Measurements from ENCODE around the gene GALNT7.

The GALNT7 gene

GRCh38 chr4:173281406-173282255 lies 113.0 kb downstream of the GALNT7 start (continued):
- TF ChIP-seq ZNF341 (tag by site-specific recombination; IDR thresholded peaks at IDR 0.05; ENCODE audit: low read depth) (no peak), SP2 (tag by site-specific recombination; IDR thresholded peaks at IDR 0.05) (no peak), ZNF223 (tag by site-specific recombination; IDR thresholded peaks at IDR 0.05) (no peak), ZNF510 (tag by site-specific recombination; IDR thresholded peaks at IDR 0.05; ENCODE audit: insufficient replicate concordance) (no peak), AEBP2 (tag by site-specific recombination; IDR thresholded peaks at IDR 0.05; ENCODE audit: borderline replicate concordance) (no peak), KLF10 (tag by site-specific recombination; IDR thresholded peaks at IDR 0.05) (no peak), ZNF777 (tag by site-specific recombination; IDR thresholded peaks at IDR 0.05; ENCODE audit: borderline replicate concordance) (no peak)
- TF ChIP-seq, protein P1, sequence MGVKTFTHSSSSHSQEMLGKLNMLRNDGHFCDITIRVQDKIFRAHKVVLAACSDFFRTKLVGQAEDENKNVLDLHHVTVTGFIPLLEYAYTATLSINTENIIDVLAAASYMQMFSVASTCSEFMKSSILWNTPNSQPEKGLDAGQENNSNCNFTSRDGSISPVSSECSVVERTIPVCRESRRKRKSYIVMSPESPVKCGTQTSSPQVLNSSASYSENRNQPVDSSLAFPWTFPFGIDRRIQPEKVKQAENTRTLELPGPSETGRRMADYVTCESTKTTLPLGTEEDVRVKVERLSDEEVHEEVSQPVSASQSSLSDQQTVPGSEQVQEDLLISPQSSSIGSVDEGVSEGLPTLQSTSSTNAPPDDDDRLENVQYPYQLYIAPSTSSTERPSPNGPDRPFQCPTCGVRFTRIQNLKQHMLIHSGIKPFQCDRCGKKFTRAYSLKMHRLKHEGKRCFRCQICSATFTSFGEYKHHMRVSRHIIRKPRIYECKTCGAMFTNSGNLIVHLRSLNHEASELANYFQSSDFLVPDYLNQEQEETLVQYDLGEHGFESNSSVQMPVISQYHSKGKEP (tag by site-specific recombination; IDR thresholded peaks at IDR 0.05) = no peak
- TF ChIP-seq, protein P2, sequence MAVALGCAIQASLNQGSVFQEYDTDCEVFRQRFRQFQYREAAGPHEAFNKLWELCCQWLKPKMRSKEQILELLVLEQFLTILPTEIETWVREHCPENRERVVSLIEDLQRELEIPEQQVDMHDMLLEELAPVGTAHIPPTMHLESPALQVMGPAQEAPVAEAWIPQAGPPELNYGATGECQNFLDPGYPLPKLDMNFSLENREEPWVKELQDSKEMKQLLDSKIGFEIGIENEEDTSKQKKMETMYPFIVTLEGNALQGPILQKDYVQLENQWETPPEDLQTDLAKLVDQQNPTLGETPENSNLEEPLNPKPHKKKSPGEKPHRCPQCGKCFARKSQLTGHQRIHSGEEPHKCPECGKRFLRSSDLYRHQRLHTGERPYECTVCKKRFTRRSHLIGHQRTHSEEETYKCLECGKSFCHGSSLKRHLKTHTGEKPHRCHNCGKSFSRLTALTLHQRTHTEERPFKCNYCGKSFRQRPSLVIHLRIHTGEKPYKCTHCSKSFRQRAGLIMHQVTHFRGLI (tag by site-specific recombination; IDR thresholded peaks at IDR 0.05) = no peak

GRCh38 chr4:173282256-173282562 lies 113.6 kb downstream of the GALNT7 start:
- H3K27ac ChIP-seq (ENCODE audit: extremely low read depth, low read depth, low read length) = no peak overlapping the region
- H3K9me3 ChIP-seq (ENCODE audit: control insufficient read depth, insufficient read depth, low read depth, low read length) = no peaks in the 10 kb centered on the region
- ChIA-PET CTCF (interaction anchor here (0.8 to 0.9 kb wide), 2 partner anchors 11 to 19 kb away, joined by 3 to 4 read pairs; no protein-coding TSS in a partner anchor), POLR2A (no interaction called here)
- H3K4me1 ChIP-seq (ENCODE audit: control insufficient read depth, insufficient read depth, low read length) = no peaks in the 10 kb centered on the region
- no peaks in the 10 kb centered on the region for H3K36me3 ChIP-seq (ENCODE audit: control insufficient read depth in 2 of 2, insufficient read depth in 1 of 2, low read length in 2 of 2)
- no peak overlapping the region for H3K4me3 ChIP-seq (ENCODE audit: low read depth, low read length)
- TF ChIP-seq YY1 (tag by site-specific recombination; IDR thresholded peaks at IDR 0.05) = no peak
- TF ChIP-seq, protein P3, sequence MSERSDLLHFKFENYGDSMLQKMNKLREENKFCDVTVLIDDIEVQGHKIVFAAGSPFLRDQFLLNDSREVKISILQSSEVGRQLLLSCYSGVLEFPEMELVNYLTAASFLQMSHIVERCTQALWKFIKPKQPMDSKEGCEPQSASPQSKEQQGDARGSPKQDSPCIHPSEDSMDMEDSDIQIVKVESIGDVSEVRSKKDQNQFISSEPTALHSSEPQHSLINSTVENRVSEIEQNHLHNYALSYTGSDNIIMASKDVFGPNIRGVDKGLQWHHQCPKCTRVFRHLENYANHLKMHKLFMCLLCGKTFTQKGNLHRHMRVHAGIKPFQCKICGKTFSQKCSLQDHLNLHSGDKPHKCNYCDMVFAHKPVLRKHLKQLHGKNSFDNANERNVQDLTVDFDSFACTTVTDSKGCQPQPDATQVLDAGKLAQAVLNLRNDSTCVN (tag by site-specific recombination; optimal IDR thresholded peaks at IDR 0.05) = no peak
- TF ChIP-seq ZNF664 (tag by site-specific recombination; IDR thresholded peaks at IDR 0.05) = no peak
- TF ChIP-seq ZNF670 (tag by site-specific recombination; IDR thresholded peaks at IDR 0.05; ENCODE audit: low read depth) = no peak
- no peak for TF ChIP-seq ZBTB1 (tag by site-specific recombination; IDR thresholded peaks at IDR 0.05)
- TF ChIP-seq, protein P4, sequence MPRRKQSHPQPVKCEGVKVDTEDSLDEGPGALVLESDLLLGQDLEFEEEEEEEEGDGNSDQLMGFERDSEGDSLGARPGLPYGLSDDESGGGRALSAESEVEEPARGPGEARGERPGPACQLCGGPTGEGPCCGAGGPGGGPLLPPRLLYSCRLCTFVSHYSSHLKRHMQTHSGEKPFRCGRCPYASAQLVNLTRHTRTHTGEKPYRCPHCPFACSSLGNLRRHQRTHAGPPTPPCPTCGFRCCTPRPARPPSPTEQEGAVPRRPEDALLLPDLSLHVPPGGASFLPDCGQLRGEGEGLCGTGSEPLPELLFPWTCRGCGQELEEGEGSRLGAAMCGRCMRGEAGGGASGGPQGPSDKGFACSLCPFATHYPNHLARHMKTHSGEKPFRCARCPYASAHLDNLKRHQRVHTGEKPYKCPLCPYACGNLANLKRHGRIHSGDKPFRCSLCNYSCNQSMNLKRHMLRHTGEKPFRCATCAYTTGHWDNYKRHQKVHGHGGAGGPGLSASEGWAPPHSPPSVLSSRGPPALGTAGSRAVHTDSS (tag by site-specific recombination; IDR thresholded peaks at IDR 0.05) = no peak
- no peak for TF ChIP-seq ZNF394 (tag by site-specific recombination; IDR thresholded peaks at IDR 0.05; ENCODE audit: borderline replicate concordance)
- TF ChIP-seq ZBTB17 (tag by site-specific recombination; IDR thresholded peaks at IDR 0.05) = no peak
- TF ChIP-seq ZNF10 (tag by site-specific recombination; IDR thresholded peaks at IDR 0.05) = no peak
- TF ChIP-seq ZNF610 (tag by site-specific recombination; IDR thresholded peaks at IDR 0.05; ENCODE audit: borderline replicate concordance) = no peak
- no peak for TF ChIP-seq SETDB1 (IDR thresholded peaks at IDR 0.05; ENCODE audit: insufficient read length, low read length)
- TF ChIP-seq MZF1 (tag by site-specific recombination; IDR thresholded peaks at IDR 0.05; ENCODE audit: borderline replicate concordance) = no peak
- TF ChIP-seq, protein P5, sequence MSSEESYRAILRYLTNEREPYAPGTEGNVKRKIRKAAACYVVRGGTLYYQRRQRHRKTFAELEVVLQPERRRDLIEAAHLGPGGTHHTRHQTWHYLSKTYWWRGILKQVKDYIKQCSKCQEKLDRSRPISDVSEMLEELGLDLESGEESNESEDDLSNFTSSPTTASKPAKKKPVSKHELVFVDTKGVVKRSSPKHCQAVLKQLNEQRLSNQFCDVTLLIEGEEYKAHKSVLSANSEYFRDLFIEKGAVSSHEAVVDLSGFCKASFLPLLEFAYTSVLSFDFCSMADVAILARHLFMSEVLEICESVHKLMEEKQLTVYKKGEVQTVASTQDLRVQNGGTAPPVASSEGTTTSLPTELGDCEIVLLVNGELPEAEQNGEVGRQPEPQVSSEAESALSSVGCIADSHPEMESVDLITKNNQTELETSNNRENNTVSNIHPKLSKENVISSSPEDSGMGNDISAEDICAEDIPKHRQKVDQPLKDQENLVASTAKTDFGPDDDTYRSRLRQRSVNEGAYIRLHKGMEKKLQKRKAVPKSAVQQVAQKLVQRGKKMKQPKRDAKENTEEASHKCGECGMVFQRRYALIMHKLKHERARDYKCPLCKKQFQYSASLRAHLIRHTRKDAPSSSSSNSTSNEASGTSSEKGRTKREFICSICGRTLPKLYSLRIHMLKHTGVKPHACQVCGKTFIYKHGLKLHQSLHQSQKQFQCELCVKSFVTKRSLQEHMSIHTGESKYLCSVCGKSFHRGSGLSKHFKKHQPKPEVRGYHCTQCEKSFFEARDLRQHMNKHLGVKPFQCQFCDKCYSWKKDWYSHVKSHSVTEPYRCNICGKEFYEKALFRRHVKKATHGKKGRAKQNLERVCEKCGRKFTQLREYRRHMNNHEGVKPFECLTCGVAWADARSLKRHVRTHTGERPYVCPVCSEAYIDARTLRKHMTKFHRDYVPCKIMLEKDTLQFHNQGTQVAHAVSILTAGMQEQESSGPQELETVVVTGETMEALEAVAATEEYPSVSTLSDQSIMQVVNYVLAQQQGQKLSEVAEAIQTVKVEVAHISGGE (tag by site-specific recombination; conservative IDR thresholded peaks at IDR 0.05; ENCODE audit: low read depth) = no peak
- no peak for TF ChIP-seq ZNF248 (tag by site-specific recombination; IDR thresholded peaks at IDR 0.05)
- TF ChIP-seq, protein P6, sequence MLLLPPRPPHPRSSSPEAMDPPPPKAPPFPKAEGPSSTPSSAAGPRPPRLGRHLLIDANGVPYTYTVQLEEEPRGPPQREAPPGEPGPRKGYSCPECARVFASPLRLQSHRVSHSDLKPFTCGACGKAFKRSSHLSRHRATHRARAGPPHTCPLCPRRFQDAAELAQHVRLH (tag by site-specific recombination; IDR thresholded peaks at IDR 0.05) = no peak
- no peak for TF ChIP-seq ZNF549 (tag by site-specific recombination; IDR thresholded peaks at IDR 0.05)
